ENCODE results near the gene PLEKHA1.

DNA sequence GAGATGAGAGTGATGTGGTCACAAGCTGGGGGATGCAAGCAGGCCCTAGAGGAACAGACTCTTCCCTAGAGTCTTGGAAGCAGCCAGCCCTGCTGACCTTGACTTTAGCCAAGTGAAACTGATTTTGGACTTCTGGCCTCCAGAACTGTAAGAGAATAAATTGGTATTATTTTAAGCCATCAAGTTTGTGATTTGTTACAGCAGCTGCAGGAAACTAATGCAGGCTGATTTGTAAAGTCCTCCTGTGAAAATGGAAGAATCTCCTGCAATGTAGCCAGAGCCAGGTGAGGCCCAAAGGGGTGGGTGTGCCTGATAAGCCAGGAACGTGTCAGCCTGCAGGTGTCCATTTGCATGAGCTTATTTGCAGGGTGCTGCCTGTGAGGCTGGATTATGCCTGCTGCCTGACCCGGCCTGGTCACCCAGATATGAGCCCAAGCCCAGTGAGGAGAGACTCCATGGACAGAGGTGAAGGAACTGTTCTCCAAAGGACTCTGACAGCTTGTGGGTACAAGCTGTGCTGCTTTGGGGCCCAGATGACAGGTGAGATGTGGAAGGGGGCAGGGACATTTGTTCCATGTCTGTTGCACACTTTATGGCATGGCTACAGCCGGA, 24.6 kb upstream of the PLEKHA1 start:
- TF ChIP-seq, protein P1, sequence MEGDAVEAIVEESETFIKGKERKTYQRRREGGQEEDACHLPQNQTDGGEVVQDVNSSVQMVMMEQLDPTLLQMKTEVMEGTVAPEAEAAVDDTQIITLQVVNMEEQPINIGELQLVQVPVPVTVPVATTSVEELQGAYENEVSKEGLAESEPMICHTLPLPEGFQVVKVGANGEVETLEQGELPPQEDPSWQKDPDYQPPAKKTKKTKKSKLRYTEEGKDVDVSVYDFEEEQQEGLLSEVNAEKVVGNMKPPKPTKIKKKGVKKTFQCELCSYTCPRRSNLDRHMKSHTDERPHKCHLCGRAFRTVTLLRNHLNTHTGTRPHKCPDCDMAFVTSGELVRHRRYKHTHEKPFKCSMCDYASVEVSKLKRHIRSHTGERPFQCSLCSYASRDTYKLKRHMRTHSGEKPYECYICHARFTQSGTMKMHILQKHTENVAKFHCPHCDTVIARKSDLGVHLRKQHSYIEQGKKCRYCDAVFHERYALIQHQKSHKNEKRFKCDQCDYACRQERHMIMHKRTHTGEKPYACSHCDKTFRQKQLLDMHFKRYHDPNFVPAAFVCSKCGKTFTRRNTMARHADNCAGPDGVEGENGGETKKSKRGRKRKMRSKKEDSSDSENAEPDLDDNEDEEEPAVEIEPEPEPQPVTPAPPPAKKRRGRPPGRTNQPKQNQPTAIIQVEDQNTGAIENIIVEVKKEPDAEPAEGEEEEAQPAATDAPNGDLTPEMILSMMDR (IDR thresholded peaks at IDR 0.05; ENCODE audit: low read depth, low read length), result no peak
- no peak for TF ChIP-seq EZH2phosphoT487 (IDR thresholded peaks at IDR 0.05; ENCODE audit: low read depth)
